HepG2 (cell line): ENCODE results near the gene CNP. TPM values are rescaled to one million over a fixed set of nuclear protein-coding genes. Genes with fewer than 3 reads are reported as not detected.
A peak's percentile ranks its signal among the peaks of the same experiment; 100 is the strongest.

ENCODE experiments used
- ATF7 ChIP-seq, 2 experiments: fragments of 450-650 bp in 1 of 2; sonication (generic) in 1 of 2; formaldehyde crosslinking in 1 of 2; IDR thresholded peaks; 2 replicates each; pipeline versions ENCODE4 v1.4.0 to v1.6.1; 2016 to 2020; ENCODE audit warnings: antibody characterized with exemption in 1 of 2, mild to moderate bottlenecking in 1 of 2, missing genetic modification reagents in 1 of 2
- BCL6 ChIP-seq: IDR thresholded peaks from 2 replicates; pipeline ENCODE4 v1.6.1; 2016; ENCODE audit warnings: missing genetic modification reagents, missing compliant biosample characterization
- DNMT1 ChIP-seq: sonication (generic); formaldehyde crosslinking; IDR thresholded peaks from 2 replicates; pipeline ENCODE4 v1.5.1; 2020; ENCODE audit warnings: mild to moderate bottlenecking, missing genetic modification reagents
- HNRNPL ChIP-seq: fragments of 200-400 bp; formaldehyde crosslinking; IDR thresholded peaks from 2 replicates; pipeline ENCODE4 v1.6.1; 2017; ENCODE audit warnings: mild to moderate bottlenecking, low read depth, low read length
- KLF15 ChIP-seq: sonication (generic); formaldehyde crosslinking; IDR thresholded peaks from 2 replicates; pipeline ENCODE4 v1.8.1; 2023; ENCODE audit warnings: borderline replicate concordance, mild to moderate bottlenecking, inconsistent platforms, missing genetic modification reagents, mixed read lengths
- MYC ChIP-seq: sonication (generic); formaldehyde crosslinking; IDR thresholded peaks from 2 replicates; pipeline ENCODE4 v1.9.0; 2021; ENCODE audit warnings: missing genetic modification reagents, borderline replicate concordance
- NBN ChIP-seq: fragments of 450-650 bp; conservative IDR thresholded peaks from 2 replicates; pipeline ENCODE4 v1.6.1; 2017
- NCOA5 ChIP-seq: sonication (generic); formaldehyde crosslinking; IDR thresholded peaks from 2 replicates; pipeline ENCODE4 v1.4.0; 2020; ENCODE audit warnings: missing genetic modification reagents
- PCBP2 ChIP-seq: fragments of 200-400 bp; formaldehyde crosslinking; optimal IDR thresholded peaks from 2 replicates; pipeline ENCODE3; 2018; ENCODE audit warnings: low read length, low read depth; ENCODE audit not compliant: poor library complexity, severe bottlenecking
- PTBP1 ChIP-seq: fragments of 200-400 bp; formaldehyde crosslinking; IDR thresholded peaks from 2 replicates; pipeline ENCODE4 v1.6.1; 2018; ENCODE audit warnings: low read length, low read depth; ENCODE audit not compliant: poor library complexity, severe bottlenecking
- RXRB ChIP-seq: IDR thresholded peaks from 2 replicates; pipeline ENCODE4 v1.6.1; 2016; ENCODE audit warnings: borderline replicate concordance, missing genetic modification reagents, missing compliant biosample characterization
- ZNF335 ChIP-seq: sonication (generic); formaldehyde crosslinking; IDR thresholded peaks from 2 replicates; pipeline ENCODE4 v1.4.0; 2020; ENCODE audit warnings: missing genetic modification reagents
- ZNF367 ChIP-seq: sonication (generic); formaldehyde crosslinking; IDR thresholded peaks from 2 replicates; pipeline ENCODE4 v1.4.0; 2020; ENCODE audit warnings: missing genetic modification reagents, borderline replicate concordance
- ZNF768 ChIP-seq: sonication (generic); formaldehyde crosslinking; IDR thresholded peaks from 2 replicates; pipeline ENCODE4 v1.4.0; 2020; ENCODE audit warnings: missing genetic modification reagents
- ZNF777 ChIP-seq: sonication (generic); formaldehyde crosslinking; IDR thresholded peaks from 2 replicates; pipeline ENCODE4 v1.4.0; 2020; ENCODE audit warnings: missing genetic modification reagents
- ZSCAN21 ChIP-seq: sonication (generic); formaldehyde crosslinking; IDR thresholded peaks from 2 replicates; pipeline ENCODE4 v1.8.0; 2022; ENCODE audit warnings: mild to moderate bottlenecking, missing genetic modification reagents, moderate library complexity, borderline replicate concordance
- polyA plus RNA-seq, 8 experiments: library from polyadenylated mRNA; depleted of rRNA in 3 of 8; stranded (reverse) in 7 of 8; unstranded in 1 of 8; fragments of >200 nt; fragmentation: Illumina TruSeq in 4 of 8; extraction: Trizol in 4 of 8; gene quantifications; 2 replicates each; pipeline versions ENCODE4 v1.2.1 to v1.2.3, GENCODE V29; 2011 to 2016; ENCODE audit warnings: low read depth in 4 of 8, missing spikeins in 1 of 8, mixed read lengths in 1 of 8; ENCODE audit not compliant: insufficient read depth in 1 of 8
- total RNA-seq, 5 experiments: library from RNA; depleted of rRNA; stranded (reverse); fragments of >200 nt; fragmentation: Illumina TruSeq; extraction: Trizol; gene quantifications; 2 replicates each; pipeline ENCODE4 v1.2.3, GENCODE V29; 2016; ENCODE audit warnings: low read depth in 1 of 5
- TF ChIP-seq, protein P1 (sequence below): sonication (generic); formaldehyde crosslinking; IDR thresholded peaks from 2 replicates; pipeline ENCODE4 v1.5.0; 2020; ENCODE audit warnings: missing genetic modification reagents
- TF ChIP-seq, protein P2 (sequence below): sonication (generic); formaldehyde crosslinking; conservative IDR thresholded peaks from 2 replicates; pipeline ENCODE4 v1.8.1; 2023; ENCODE audit warnings: missing genetic modification reagents
- TF ChIP-seq, protein P3 (sequence below): sonication (generic); formaldehyde crosslinking; IDR thresholded peaks from 2 replicates; pipeline ENCODE4 v1.5.0; 2020; ENCODE audit warnings: mild to moderate bottlenecking, missing genetic modification reagents

Gene CNP
- total and polyA plus RNA-seq, 2 of the 13 experiments (the other 11 are each of a cell fraction or from before 2014, with no cell fraction given), result 97.2 to 161 TPM

DNA sequence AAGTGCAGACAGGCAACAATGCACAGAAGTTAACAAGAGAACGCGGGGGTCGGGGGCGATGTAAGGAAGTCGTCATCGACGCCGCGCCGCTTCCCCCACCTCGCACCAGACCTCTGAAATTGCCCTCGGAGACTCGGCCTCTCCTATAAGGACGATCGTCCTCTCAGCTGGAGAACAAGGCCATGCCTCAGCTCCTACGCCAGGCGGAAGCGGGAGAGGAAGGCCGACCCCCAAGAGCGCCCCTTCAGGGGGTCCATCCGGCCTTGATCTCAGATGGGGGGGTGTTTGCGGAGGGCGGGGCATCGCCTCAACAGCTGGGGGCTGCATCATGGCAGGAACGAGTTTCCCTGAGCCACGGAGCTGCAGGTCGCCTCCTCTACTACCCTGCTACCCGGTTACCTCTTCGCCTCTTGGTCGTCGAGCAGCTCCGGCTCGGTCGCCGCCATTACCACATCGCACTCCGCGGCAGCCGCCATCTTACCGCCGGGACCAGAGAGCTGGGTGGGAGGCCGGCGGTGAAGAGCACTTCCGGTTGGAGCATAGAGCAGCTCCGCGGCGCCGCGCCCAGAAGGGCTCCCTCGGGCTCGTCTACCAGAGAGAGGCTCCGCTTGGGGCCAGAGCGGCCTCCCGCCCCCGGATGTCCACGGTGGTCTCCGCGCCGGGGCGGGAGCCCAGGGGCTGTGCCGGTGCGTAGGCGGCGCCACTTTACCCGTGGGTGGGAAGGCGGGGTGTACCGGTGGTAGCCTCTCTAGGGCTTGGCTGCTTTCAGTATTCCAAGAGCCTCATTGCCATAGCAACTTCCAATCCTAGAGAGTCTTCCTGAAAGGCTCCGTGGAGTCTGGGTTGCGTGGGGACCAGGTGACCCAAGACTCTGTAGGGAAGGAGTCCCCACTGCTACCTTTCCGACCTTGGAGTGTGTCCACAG is 50.6 kb downstream of the CNP start, which contains the start of gene DNAJC7 (continued):
- TF ChIP-seq, protein P1, sequence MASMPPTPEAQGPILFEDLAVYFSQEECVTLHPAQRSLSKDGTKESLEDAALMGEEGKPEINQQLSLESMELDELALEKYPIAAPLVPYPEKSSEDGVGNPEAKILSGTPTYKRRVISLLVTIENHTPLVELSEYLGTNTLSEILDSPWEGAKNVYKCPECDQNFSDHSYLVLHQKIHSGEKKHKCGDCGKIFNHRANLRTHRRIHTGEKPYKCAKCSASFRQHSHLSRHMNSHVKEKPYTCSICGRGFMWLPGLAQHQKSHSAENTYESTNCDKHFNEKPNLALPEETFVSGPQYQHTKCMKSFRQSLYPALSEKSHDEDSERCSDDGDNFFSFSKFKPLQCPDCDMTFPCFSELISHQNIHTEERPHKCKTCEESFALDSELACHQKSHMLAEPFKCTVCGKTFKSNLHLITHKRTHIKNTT (CRISPR knock-in tag), result no peak
- TF ChIP-seq ZSCAN21 (CRISPR knock-in tag) (peak; percentile 33; the same call in 1 of the 2 replicates), RXRB (CRISPR knock-in tag) (peak; percentile 70), ZNF367 (CRISPR knock-in tag) (peak; percentile 39; the same call in 1 of the 2 replicates), ZNF335 (CRISPR knock-in tag) (peak; percentile 84; the same call in 1 of the 2 replicates), MYC (CRISPR knock-in tag) (peak; percentile 93), ATF7 (IDR thresholded peaks at IDR 0.05) (no peak), ATF7 (CRISPR knock-in tag; IDR thresholded peaks at IDR 0.05) (peak; percentile 77), NBN (no peak), KLF15 (CRISPR knock-in tag) (no peak; the same call in 1 of the 2 replicates), PCBP2 (no peak), ZNF777 (CRISPR knock-in tag) (peak; percentile 83), HNRNPL (0 out of 2 replicates have a peak, but pooled peaks have one; percentile 25), BCL6 (peak; percentile 79), PTBP1 (peak; percentile 78), ZNF768 (CRISPR knock-in tag) (peak; percentile 83), NCOA5 (CRISPR knock-in tag) (no peak), DNMT1 (peak; percentile 54; the same call in 1 of the 2 replicates)
- TF ChIP-seq, protein P2, sequence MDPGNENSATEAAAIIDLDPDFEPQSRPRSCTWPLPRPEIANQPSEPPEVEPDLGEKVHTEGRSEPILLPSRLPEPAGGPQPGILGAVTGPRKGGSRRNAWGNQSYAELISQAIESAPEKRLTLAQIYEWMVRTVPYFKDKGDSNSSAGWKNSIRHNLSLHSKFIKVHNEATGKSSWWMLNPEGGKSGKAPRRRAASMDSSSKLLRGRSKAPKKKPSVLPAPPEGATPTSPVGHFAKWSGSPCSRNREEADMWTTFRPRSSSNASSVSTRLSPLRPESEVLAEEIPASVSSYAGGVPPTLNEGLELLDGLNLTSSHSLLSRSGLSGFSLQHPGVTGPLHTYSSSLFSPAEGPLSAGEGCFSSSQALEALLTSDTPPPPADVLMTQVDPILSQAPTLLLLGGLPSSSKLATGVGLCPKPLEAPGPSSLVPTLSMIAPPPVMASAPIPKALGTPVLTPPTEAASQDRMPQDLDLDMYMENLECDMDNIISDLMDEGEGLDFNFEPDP (CRISPR knock-in tag), result 0 out of 2 replicates have a peak, but pooled peaks have one; percentile 70
- TF ChIP-seq, protein P3, sequence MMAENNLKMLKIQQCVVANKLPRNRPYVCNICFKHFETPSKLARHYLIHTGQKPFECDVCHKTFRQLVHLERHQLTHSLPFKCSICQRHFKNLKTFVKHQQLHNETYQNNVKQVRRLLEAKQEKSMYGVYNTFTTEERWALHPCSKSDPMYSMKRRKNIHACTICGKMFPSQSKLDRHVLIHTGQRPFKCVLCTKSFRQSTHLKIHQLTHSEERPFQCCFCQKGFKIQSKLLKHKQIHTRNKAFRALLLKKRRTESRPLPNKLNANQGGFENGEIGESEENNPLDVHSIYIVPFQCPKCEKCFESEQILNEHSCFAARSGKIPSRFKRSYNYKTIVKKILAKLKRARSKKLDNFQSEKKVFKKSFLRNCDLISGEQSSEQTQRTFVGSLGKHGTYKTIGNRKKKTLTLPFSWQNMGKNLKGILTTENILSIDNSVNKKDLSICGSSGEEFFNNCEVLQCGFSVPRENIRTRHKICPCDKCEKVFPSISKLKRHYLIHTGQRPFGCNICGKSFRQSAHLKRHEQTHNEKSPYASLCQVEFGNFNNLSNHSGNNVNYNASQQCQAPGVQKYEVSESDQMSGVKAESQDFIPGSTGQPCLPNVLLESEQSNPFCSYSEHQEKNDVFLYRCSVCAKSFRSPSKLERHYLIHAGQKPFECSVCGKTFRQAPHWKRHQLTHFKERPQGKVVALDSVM (CRISPR knock-in tag), result peak; percentile 79
